NB4 (cell line): Measurements from ENCODE around the gene MYLK4.

Source experiments
- DNase-seq: peaks from one replicate; pipeline ENCODE4 v3.0.0; 2010; ENCODE audit warnings: low read depth
- H3K4me3 ChIP-seq: one replicate; pipeline ENCODE4 v1.5.1; 2011; ENCODE audit warnings: mild to moderate bottlenecking, low read depth, low read length, moderate library complexity
- CTCF ChIP-seq: IDR thresholded peaks from one replicate; pipeline ENCODE4 v1.5.1; 2012; ENCODE audit warnings: low read depth, low read length
- MAX ChIP-seq: IDR thresholded peaks from 2 replicates; pipeline ENCODE4 v1.6.1; 2011; ENCODE audit warnings: low read depth, low read length
- MYC ChIP-seq: IDR thresholded peaks from 2 replicates; pipeline ENCODE4 v1.6.1; 2011; ENCODE audit warnings: low read depth, low read length
- POLR2A ChIP-seq: IDR thresholded peaks from 2 replicates; pipeline ENCODE4 v1.6.1; 2011; ENCODE audit warnings: mild to moderate bottlenecking; ENCODE audit not compliant: insufficient read length; ENCODE audit errors: extremely low read depth

Gene MYLK4

GRCh38 chr6:2753110-2753489 is 2.4 kb upstream of the MYLK4 start:
- TF ChIP-seq POLR2A (no peak), MYC (no peak), CTCF (no peak), MAX (no peak)
- no peak for DNase-seq
- H3K4me3 ChIP-seq: no peak overlapping the region

- no peak overlapping the region for H3K4me3 ChIP-seq
- TF ChIP-seq MYC (no peak), POLR2A (no peak)
- DNase-seq: no peak
These were observed 1.9 kb upstream of the MYLK4 start for GRCh38 chr6:2752477-2753109.

GRCh38 chr6:2751871-2752270 is 1.1 kb upstream of the MYLK4 start:
- TF ChIP-seq POLR2A: no peak
- no peak for TF ChIP-seq MYC
- TF ChIP-seq MAX: no peak
- TF ChIP-seq CTCF: no peak
- no peak overlapping the region for H3K4me3 ChIP-seq
- DNase-seq: peak; percentile 87

GRCh38 chr6:2749969-2750600 is 637 bp downstream of the MYLK4 start:
- TF ChIP-seq CTCF (peak; percentile 90), POLR2A (no peak), MYC (0 out of 2 replicates have a peak, but pooled peaks have one; percentile 26), MAX (no peak)
- no peak overlapping the region for H3K4me3 ChIP-seq
- DNase-seq: peak; percentile 82

- no peak overlapping the region for H3K4me3 ChIP-seq
- no peak for TF ChIP-seq POLR2A
- no peak for TF ChIP-seq CTCF
- no peak for TF ChIP-seq MAX
- no peak for TF ChIP-seq MYC
- no peak for DNase-seq
These were observed 2.5 kb downstream of the MYLK4 start for GRCh38 chr6:2748183-2748582.

GRCh38 chr6:2746557-2747061 is 4.1 kb downstream of the MYLK4 start:
- TF ChIP-seq MAX: no peak
- TF ChIP-seq CTCF: no peak
- no peak for TF ChIP-seq MYC
- no peak for TF ChIP-seq POLR2A
- DNase-seq: no peak
- H3K4me3 ChIP-seq: no peak overlapping the region
